ENCODE measurements around the gene CDH4. TPM values are rescaled to one million over a fixed set of nuclear protein-coding genes. Genes with fewer than 3 reads are reported as not detected.

CDH4 gene
- 5.4 and 12.1 TPM in 2 replicates for total RNA-seq

DNA sequence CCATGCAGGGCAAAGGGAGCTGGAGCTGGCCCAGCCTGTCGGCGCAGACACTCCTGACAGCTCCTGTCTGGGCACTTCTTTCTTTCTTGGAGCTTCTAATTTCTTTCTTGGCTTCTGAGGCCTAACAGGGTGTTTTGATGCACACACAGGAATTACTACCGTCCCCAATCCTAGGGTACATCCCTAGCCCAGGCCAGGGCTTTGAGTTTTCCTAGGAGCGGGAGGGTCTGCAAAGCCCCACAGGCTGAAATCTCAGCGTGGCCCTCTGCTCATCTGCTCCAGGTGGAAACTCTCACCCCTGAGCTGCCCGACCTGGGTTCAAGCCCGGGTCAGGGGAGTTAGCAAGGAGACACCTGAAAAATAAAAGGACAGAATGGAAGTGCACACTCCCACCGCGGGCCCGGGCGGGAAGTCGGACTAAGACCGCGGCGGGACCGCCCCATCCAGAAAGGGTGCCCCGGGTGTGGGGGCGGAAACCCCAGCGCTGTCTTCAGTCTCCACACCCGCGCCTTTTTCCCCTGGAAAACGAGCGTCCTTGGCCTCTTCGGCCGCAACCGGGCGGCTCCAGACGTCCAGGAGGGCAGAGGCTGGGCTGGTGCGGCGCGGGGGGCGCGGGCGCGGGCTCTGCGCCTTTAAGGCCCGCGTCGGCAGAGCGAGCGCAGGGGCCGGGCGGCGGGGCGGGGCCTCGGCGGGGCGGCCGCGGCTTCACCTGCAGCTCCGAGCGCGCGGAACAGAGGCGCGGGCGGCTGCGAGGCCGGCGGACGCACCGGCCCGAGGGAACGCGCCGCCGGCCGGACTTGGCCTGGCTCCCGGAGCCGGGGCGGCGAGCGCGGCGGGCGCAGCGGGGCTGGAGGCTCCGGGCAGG, at the start of gene CDH4:
Gene CDH4, plus strand, starts transcription at position 733 of the 865 bp plus-strand sequence.
- FAIRE-seq: no peak
- no peak for TF ChIP-seq CTCF (IDR thresholded peaks at IDR 0.05; ENCODE audit: insufficient read depth, low read length, severe bottlenecking)
- no peak for DNase-seq (ENCODE audit: low read depth)
- no peaks in the 10 kb centered on the region for H3K36me3 ChIP-seq (ENCODE audit: control insufficient read depth, insufficient read depth, low read length)
- no peaks in the 10 kb centered on the region for H3K27me3 ChIP-seq (ENCODE audit: control insufficient read depth, insufficient read depth, low read length)
- H3K4me3 ChIP-seq (ENCODE audit: low read depth, low read length): peak within 1 kb of the TSS; percentile 52

GRCh38 chr20:61203320-61203719, 48.7 kb upstream of the CDH4 start:
- DNase-seq (ENCODE audit: low read depth): no peak
- no peaks in the 10 kb centered on the region for H3K27me3 ChIP-seq (ENCODE audit: control insufficient read depth, insufficient read depth, low read length)
- FAIRE-seq: no peak
- TF ChIP-seq CTCF (IDR thresholded peaks at IDR 0.05; ENCODE audit: insufficient read depth, low read length, severe bottlenecking): no peak
- H3K36me3 ChIP-seq (ENCODE audit: control insufficient read depth, insufficient read depth, low read length): no peaks in the 10 kb centered on the region
- H3K4me3 ChIP-seq (ENCODE audit: low read depth, low read length): no peak overlapping the region

- FAIRE-seq: no peak
- Histone ChIP-seq H3K27me3 (ENCODE audit: control insufficient read depth, insufficient read depth, low read length) (no peaks in the 10 kb centered on the region), H3K4me3 (ENCODE audit: low read depth, low read length) (no peak overlapping the region), H3K36me3 (ENCODE audit: control insufficient read depth, insufficient read depth, low read length) (no peaks in the 10 kb centered on the region)
- TF ChIP-seq CTCF (IDR thresholded peaks at IDR 0.05; ENCODE audit: insufficient read depth, low read length, severe bottlenecking): no peak
- no peak for DNase-seq (ENCODE audit: low read depth)
Measured at GRCh38 chr20:61204206-61204605, 47.9 kb upstream of the CDH4 start.

- peak; percentile 35 for DNase-seq (ENCODE audit: low read depth)
- no peaks in the 10 kb centered on the region for H3K27me3 ChIP-seq (ENCODE audit: control insufficient read depth, insufficient read depth, low read length)
- TF ChIP-seq CTCF (IDR thresholded peaks at IDR 0.05; ENCODE audit: insufficient read depth, low read length, severe bottlenecking): no peak
- FAIRE-seq: no peak
- H3K4me3 ChIP-seq (ENCODE audit: low read depth, low read length): no peak overlapping the region
- H3K36me3 ChIP-seq (ENCODE audit: control insufficient read depth, insufficient read depth, low read length): no peaks in the 10 kb centered on the region
Measured at GRCh38 chr20:61205769-61206168, 46.3 kb upstream of the CDH4 start.

DNA sequence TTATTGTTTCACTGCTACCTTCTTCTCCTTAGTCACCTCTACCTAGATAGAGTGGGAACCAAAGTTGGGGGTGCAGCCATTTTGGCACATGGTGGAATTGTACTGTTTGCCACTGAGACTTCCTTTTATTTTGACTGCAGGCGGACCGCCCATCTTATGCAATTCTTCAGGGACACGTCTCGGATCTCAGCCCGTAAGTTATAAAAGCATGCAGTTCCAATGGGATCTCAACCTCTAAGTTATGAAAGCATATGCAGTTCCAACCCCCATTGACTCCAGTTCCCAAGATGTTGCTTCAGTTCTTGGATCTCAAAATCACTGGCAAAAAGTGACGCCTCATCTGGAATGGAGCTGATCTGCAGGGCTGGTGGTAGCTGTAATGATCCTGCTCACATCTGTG, 41.2 kb upstream of the CDH4 start:
- H3K36me3 ChIP-seq (ENCODE audit: control insufficient read depth, insufficient read depth, low read length): no peaks in the 10 kb centered on the region
- H3K27me3 ChIP-seq (ENCODE audit: control insufficient read depth, insufficient read depth, low read length): no peaks in the 10 kb centered on the region
- H3K4me3 ChIP-seq (ENCODE audit: low read depth, low read length): no peak overlapping the region
- FAIRE-seq: no peak
- no peak for DNase-seq (ENCODE audit: low read depth)
- no peak for TF ChIP-seq CTCF (IDR thresholded peaks at IDR 0.05; ENCODE audit: insufficient read depth, low read length, severe bottlenecking)
